SHP77 (cell line): ENCODE results near the gene ITGA2B.
"Not testable (repeated sequence)": the region's sequence is repeated elsewhere in the genome, so short reads cannot be mapped to it uniquely, and the experiment has no call there.

Experiments
- DNase-seq, 2 experiments: peaks; one replicate each; lab custom pipeline; 2025; lab: John Stamatoyannopoulos, UW

The ITGA2B gene

GRCh38 chr17:44390250-44390870 lies 911 bp upstream of the ITGA2B start:
- no peak for DNase-seq

- no peak for DNase-seq
Observed at GRCh38 chr17:44389723-44390202, 314 bp upstream of the ITGA2B start.

DNA sequence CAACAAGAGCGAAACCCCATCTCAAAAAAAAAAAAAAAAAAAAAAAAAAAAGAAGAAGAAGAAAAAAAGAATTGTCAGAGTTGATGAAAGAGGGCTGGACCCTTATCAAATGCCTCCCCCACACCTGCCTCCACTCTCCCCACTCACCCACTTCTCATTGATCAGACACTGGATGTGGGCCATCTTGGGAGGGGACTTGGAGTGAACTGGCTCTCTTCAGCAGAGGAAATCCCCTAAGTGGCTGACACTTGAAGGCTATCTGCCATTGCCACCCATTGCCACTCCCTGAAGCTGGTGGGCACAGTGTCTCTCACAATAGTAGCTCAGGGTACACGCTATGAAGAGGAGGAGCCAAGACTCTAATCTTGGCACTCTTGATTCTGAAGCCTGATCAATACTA lies 1.6 kb downstream of the ITGA2B start:
- DNase-seq = no peak

DNA sequence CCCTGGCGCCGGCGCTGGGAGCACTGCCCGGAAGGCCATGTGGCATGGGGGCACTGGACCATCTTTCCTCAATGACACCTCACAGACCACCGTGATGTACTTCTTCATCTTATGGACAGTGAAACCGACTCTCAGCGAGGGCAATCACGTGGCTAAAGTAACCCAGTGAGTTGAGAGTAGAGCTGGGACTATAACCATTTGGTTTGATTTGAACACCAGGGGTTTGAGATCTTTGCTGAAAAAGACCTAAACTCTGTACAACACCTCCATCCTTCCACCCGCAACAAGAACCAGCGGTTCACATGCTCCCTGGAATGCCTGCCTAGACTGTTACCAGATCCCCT lies 3.3 kb downstream of the ITGA2B start:
- DNase-seq = no peak

DNA sequence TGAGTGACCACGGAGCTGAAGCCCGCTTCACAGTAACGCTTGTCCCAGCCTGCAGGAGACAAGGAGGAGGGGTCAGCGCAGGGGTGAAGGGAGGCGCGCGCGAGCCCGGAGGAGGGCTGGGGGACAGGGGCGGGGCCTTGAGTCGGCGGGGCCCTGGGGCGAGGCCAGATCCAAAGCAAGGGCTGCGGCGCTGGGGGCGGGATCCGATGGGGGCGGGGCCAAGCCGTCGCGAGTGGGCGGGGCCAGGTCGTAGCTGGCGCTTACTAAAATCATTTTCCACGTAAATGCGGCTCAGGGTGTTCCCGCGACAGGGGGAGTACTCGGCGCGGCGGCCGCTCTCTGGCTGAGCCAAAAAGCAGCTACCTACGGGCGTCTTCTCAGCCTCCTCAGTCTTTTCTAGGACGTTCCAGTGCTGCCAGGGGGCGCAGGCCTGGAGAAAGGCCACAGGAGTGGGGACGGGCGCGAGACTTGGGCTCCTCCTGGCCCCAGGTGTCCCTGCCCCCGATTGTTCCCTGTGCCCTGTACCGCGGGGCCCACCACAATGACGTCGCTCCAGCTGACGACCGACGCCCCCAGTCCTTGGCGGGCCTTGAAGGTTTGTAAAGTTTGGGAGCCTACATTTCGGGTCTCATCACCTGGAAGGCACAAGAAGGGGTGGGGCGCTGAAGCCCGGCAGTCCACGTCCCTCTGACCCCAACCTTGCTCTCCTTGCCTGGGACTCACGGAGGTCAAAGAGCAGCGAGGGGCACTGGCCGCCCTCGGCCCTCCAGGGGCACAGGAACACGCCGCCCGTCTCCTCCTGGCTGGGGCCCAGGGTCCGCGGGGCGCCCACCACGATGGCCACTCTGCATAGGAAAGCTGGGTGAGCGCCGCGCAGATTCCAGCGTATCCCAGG lies 3.9 kb downstream of the ITGA2B start:
- peak; percentile 32 to 55 for DNase-seq

GRCh38 chr17:44384823-44385286 lies 4.6 kb downstream of the ITGA2B start:
- DNase-seq = no peak

DNA sequence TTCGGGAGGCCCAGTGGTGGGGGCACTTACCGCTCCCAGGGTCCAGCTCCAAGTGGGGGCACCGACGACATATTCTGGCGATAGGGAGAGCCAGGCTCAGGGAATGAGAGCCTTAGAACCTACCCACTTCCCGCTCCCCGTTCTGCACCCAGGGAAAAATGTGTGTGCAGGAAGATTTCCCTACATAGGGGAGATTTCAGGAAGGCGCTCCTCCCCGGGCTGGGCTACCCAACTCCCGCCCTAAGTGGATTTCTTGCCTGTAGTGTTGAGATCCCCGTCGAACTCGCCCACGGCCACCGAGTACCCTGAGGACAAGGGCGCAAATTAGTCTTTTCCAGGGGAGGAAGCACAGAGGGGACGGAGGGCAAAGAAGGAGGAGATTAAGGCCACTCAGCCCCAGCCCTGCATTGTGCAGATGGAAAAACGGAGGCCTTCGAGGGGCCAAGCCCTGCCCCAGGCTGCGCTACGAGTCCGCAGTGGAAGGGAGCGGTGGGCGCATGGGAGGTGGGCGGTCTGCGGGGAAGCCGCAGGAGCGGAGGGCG lies 5.1 kb downstream of the ITGA2B start:
- no peak for DNase-seq

DNA sequence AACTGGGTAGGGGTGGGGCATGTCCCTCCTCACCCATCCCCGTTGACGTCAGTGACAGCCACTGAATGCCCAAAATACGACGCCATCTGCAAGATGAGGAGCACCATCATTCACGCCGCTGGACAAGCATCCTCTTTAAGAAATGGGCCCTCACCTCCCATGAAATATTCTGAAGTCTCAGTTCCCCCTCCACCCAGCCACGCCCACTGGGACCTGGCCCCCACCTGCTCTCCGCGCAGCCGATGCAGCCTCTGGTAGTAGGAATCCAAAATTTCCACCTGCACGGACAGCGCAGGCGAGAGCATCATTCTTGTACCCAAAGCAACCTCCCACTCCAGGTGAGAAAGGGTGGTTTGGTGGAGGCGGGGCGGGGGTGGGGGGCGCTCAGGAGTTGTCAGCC lies 5.6 kb downstream of the ITGA2B start:
- DNase-seq = no peak

- no peak for DNase-seq
Observed at GRCh38 chr17:44383363-44383762, 6.1 kb downstream of the ITGA2B start.

DNA sequence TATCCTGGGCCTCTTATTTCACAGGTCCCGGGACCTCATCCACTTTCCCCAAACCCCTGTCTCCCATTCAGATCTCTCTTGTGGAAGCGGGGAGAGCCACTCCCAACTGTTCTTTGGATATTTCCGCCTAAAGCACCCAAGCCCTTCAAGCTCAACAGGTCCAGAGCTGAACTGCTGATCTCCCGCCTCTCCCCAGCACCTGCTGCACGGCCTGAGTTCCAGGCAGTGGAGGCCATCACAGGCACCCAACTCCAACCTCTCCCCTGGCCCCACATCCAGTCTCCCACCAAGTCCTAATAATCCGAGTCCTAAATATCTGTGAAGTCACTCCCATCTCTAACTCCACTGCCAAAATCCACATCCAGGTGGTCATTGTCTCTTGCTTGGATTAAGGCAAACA lies 6.5 kb downstream of the ITGA2B start:
- DNase-seq = no peak

DNA sequence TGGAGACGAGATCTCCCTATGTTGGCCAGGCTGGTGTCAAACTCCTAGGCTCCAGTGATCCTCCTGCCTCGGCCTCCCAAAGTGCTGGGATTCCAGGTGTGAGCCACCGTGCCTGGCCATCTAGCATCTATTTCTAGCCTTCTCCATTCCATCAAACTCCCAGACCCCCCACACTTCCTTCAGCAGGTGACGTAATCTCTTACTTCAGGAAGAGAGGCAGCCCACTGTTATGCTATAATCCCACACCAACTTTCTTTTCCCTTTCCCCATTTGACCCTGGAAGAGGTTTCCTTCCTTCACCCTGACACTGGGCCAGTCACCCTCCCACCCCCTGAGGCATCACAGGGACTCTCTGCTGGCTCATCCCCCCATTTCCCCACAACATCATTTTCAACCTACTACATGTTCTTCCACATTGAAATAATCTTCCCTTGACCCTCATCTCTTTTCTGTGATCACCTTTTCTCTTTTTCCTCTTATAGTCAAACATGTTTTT lies 7.6 kb downstream of the ITGA2B start:
- no peak for DNase-seq

DNA sequence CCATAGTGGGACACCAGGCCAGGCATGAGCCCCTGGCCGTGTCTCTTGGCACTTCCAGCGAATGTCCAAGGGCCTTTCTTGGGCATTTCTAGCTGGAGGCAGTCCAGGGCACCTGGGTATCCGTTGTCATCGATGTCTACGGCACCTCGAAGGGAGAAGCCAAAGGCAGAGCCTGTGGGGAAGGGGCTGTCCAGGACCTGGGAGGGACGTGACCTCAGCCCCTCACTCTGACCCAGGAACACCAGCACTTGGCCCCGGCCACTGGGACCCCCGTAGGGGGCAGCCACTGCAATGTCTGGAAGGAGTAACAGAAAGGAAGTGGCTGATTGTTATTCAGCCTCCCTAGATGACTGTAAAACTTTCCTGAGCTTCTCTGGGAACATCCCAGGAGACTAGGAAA lies 8.7 kb downstream of the ITGA2B start:
- DNase-seq = no peak

DNA sequence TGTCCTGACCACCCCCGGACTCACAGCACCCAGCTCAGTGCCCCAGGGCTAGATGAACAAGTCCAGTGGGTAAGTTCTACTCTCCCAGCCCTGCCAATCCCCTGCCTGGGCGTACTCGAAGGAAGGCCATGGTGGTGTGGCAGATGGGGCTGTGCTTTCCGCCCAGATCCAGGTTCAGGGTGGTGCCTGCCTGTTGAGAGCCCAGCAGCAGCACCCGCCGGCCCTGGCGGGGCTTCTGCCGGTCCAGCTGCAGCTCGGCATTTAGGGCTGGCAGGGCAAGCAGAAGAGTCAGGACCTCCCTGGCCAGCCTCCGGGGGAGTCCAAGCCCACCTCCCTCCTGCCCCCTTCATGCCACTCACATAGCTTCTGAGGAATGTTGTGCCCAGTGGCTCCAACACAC lies 9.6 kb downstream of the ITGA2B start:
- DNase-seq = no peak

DNA sequence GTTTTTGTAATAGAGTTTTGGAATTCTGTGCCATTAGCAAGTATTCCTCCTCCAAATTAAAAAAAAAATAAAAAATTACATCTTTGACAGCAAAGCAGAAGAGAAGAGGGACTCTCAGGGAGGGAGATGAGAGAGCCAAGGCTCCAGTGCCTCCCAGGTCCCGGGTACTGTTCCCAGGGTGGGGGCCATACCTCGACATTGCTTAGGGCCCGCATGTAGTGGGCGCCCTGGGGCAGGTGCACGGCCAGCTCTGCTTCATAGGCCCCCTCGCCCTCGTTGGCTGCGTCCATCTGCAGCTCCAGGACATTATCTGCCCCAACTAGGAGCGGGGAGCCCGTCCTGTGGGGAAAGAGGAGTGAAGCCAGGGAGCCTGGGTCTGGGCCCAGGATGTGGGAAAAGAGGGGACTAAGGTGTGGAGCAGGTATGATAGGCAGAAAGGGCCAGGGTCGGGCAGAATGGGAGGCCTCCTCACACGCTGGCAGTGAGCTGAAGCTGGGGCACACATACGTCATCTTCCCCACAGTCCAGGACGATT lies 11.2 kb downstream of the ITGA2B start:
- no peak for DNase-seq

DNA sequence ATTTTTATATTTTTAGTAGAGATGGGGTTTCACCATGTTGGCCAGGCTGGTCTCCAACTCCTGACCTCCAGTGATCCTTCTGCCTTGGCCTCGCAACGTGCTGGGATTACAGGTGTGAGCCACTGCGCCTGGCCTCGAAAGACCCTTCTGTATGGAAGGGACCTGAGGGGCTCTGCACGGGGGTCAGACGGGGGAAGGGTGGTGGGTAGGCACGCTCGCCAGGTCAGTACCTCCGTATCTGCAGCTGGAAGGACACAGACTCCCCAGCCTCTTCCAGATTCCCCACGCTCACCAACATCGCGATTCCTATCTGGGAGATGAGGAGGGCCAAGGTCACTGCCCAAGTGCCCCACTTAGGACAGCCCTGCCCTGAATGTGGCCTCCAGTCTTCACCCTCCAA lies 12.7 kb downstream of the ITGA2B start:
- no peak for DNase-seq

- no peak for DNase-seq
Observed at GRCh38 chr17:44376124-44376523, 13.3 kb downstream of the ITGA2B start.

DNA sequence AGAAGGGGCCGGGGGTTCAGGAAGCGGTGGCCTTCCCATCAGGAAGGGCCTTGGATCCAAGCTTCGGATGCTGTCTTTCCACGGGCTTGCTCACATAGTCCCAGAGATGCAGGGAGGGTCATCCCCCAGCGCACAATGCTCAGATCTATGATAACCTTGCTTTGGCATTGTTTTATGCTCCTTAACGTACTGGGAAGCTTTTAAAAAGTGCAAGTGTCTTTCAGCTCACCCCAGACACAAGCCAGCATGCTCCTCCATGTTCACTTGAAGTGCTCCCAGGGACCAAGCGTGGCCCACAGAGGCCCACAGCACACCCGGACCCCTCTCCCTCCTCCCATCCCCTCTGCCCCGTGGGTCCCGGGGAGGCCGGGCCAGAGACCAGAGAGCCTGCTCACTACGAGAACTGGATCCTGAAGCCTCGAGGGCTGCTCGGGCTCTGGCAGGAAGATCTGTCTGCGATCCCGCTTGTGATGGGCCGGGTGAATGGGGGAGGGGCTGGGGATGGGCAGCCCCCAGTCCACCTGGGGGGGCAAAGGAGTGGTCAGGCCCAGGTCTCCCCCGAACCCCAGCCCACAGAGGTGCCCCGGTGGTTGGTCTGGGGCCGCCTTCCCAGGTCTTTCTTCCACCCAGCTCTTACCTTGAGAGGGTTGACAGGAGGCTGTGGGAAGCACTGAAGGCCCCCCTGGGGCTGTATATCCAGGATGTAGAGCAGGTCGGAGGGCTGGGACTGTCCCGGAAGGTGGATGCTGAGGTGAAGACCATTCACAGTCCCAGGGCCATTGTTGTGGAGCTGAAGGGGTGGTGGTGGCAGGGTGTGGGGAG lies 14.0 kb downstream of the ITGA2B start:
- no peak for DNase-seq

GRCh38 chr17:44374306-44375195 lies 14.9 kb downstream of the ITGA2B start:
- DNase-seq = no peak

GRCh38 chr17:44372036-44372435 lies 17.4 kb downstream of the ITGA2B start:
- no peak for DNase-seq

DNA sequence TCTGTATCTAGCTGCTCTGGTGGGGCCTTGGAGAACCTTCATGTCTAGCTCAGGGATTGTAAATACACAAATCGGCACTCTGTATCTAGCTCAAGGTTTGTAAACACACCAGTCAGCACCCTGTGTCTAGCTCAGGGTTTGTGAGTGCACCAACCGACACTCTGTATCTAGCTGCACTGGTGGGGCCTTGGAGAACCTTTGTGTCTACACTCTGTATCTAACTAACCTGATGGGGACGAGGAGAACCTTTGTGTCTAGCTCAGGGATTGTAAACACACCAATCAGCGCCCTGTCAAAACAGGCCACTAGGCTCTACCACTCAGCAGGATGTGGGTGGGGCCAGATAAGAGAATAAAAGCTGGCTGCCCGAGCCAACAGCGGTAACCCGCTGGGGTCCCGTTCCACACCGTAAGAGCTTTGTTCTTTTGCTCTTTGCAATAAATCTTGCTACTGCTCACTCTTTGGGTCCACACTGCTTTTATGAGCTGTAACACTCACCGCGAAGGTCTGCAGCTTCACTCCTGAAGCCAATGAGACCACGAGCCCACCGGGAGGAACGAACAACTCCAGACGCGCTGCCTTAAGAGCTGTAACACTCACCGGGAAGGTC lies 19.9 kb downstream of the ITGA2B start:
- DNase-seq = not testable (repeated sequence)
